Prostate gland (tissue), 2 donors: ENCODE results near the gene TSPYL6.

ENCODE experiments used
- CTCF ChIP-seq, 4 experiments: fragments of 200-600 bp in 2 of 4; fragments of 450-650 bp in 2 of 4; sonication (generic) in 2 of 4; IDR thresholded peaks; 1 replicate in 3 of 4; 2 replicates in 1 of 4; pipeline ENCODE4 v1.5.1; 2016 to 2019; ENCODE audit warnings: antibody characterized with exemption in 4 of 4, mild to moderate bottlenecking in 2 of 4, moderate library complexity in 2 of 4
- POLR2A ChIP-seq: fragments of 450-650 bp; IDR thresholded peaks from one replicate; pipeline ENCODE4 v1.6.1; 2016; ENCODE audit warnings: antibody characterized with exemption, mild to moderate bottlenecking

DNA sequence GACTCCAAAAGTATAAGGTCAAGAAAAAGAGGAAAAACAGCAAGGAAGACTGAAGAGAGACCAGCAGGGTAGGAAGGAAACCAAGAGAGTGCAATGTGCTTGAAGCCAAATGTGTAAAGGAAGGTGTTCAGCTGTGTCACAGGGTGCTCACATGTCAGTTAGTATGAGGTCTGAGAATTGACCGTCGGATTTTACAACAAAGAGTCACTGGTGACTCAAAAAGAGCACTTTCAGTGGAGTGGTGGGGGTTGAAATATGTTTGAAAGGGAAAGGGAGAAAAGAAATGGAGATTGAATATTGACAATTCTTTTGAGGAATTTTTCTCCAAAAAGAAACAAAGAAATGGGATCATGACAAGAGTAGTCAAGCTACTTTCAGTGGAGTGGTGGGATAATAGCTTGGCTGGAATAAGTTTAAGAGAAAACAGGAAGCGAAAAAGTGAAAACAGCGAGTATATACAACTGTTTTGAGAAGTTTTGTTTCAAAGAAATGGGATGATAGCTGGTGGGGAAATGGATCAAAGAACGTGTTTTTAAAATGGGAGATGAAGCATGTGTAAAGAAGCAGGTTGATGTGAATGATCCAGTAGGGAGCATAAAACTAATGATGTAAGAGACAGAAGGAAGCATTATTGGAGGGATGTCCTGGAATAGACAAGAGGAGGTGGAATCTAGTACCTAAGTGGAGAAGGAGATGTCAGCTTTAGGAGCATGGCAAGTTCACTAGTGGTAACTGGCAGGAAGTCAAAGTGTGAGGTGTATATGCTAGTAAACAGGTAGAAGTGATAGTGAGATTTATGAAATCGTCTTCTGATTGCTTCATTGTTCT is 3.6 kb upstream of the TSPYL6 start:
- no peak for TF ChIP-seq CTCF (IDR thresholded peaks at IDR 0.05)
- TF ChIP-seq POLR2A = no peak
